Activated naive CD8-positive, alpha-beta T cell treated with anti-CD3 and anti-CD28 coated beads, Interleukin-2, amount 10 ng/mL, durations not matched to agents 7 days and 5 days (primary cell): ENCODE results near the gene IP6K2. TPM values are rescaled to one million over a fixed set of nuclear protein-coding genes. Genes with fewer than 3 reads are reported as not detected.

ENCODE experiments used
- ATAC-seq: fragments of 150-1000 bp; cut with Tn5 transposase; one replicate; pipeline ENCODE4 v1.10.0; 2021; ENCODE audit warnings: low read depth, moderate library complexity
- POLR2A ChIA-PET: fragments of 350-600 bp; sonication (Branson Sonifier 250); formaldehyde crosslinking; loops from one replicate; lab custom pipeline; 2021; ENCODE audit warnings: antibody characterized with exemption; lab: Charles Lee
- DNase-seq: peaks from one replicate; pipeline ENCODE4 v3.0.0; 2021
- H3K27ac Mint-ChIP-seq: one replicate; pipeline ENCODE4 v1.8.0; 2022; ENCODE audit warnings: mild to moderate bottlenecking, mixed read lengths
- H3K27me3 Mint-ChIP-seq: one replicate; pipeline ENCODE4 v1.8.0; 2022; ENCODE audit warnings: mild to moderate bottlenecking, moderate library complexity, mixed read lengths
- H3K36me3 Mint-ChIP-seq: one replicate; pipeline ENCODE4 v1.8.0; 2021; ENCODE audit warnings: mild to moderate bottlenecking, mixed read lengths
- H3K4me1 Mint-ChIP-seq: one replicate; pipeline ENCODE4 v1.8.0; 2021; ENCODE audit warnings: mixed read lengths
- H3K4me3 Mint-ChIP-seq: one replicate; pipeline ENCODE4 v1.8.0; 2022; ENCODE audit warnings: mild to moderate bottlenecking, moderate library complexity, mixed read lengths
- H3K9me3 Mint-ChIP-seq: one replicate; pipeline ENCODE4 v1.8.0; 2021; ENCODE audit warnings: mixed read lengths
- total RNA-seq, 2 experiments: library from RNA; stranded (reverse); gene quantifications; one replicate each; pipeline ENCODE4 v1.2.3, GENCODE V29; 2021

The IP6K2 gene
- total RNA-seq, 2 experiments from 2014 or later: 68.4 to 72.0 TPM

- H3K4me3 Mint-ChIP-seq: no peak overlapping the region
- peak overlapping the region; percentile 4 for H3K27ac Mint-ChIP-seq
- ATAC-seq (no peak), DNase-seq (no peak)
- H3K9me3 Mint-ChIP-seq: no peaks in the 10 kb centered on the region
- no peaks in the 10 kb centered on the region for H3K27me3 Mint-ChIP-seq
- peaks cover 30% of the 10 kb centered on the region for H3K36me3 Mint-ChIP-seq
- H3K4me1 Mint-ChIP-seq: peaks cover 23% of the 10 kb centered on the region
- POLR2A ChIA-PET: no interaction called here
These were observed 34.2 kb downstream of the IP6K2 start for GRCh38 chr3:48682786-48683185.

GRCh38 chr3:48681974-48682610 lies 34.9 kb downstream of the IP6K2 start:
- H3K4me3 Mint-ChIP-seq: no peak overlapping the region
- no peaks in the 10 kb centered on the region for H3K9me3 Mint-ChIP-seq
- POLR2A ChIA-PET: no interaction called here
- ATAC-seq (no peak), DNase-seq (no peak)
- peaks cover 23% of the 10 kb centered on the region for H3K4me1 Mint-ChIP-seq
- H3K27ac Mint-ChIP-seq: no peak overlapping the region
- H3K27me3 Mint-ChIP-seq: no peaks in the 10 kb centered on the region
- peaks cover 33% of the 10 kb centered on the region for H3K36me3 Mint-ChIP-seq

GRCh38 chr3:48681541-48681880 lies 35.5 kb downstream of the IP6K2 start:
- H3K4me3 Mint-ChIP-seq: no peak overlapping the region
- POLR2A ChIA-PET: no interaction called here
- no peaks in the 10 kb centered on the region for H3K9me3 Mint-ChIP-seq
- H3K4me1 Mint-ChIP-seq: peaks cover 20% of the 10 kb centered on the region
- no peak for ATAC-seq
- H3K27me3 Mint-ChIP-seq: no peaks in the 10 kb centered on the region
- no peak overlapping the region for H3K27ac Mint-ChIP-seq
- peaks cover 33% of the 10 kb centered on the region for H3K36me3 Mint-ChIP-seq
- DNase-seq: no peak

GRCh38 chr3:48680811-48681540 lies 36.0 kb downstream of the IP6K2 start:
- POLR2A ChIA-PET: no interaction called here
- H3K36me3 Mint-ChIP-seq: peaks cover 37% of the 10 kb centered on the region
- peaks cover 17% of the 10 kb centered on the region for H3K4me1 Mint-ChIP-seq

GRCh38 chr3:48679411-48680391 lies 37.3 kb downstream of the IP6K2 start:
- Mint-ChIP-seq H3K9me3 (no peaks in the 10 kb centered on the region), H3K4me3 (no peak overlapping the region), H3K4me1 (peaks cover 15% of the 10 kb centered on the region), H3K36me3 (peaks cover 42% of the 10 kb centered on the region), H3K27me3 (no peaks in the 10 kb centered on the region), H3K27ac (no peak overlapping the region)
- ATAC-seq (no peak), DNase-seq (no peak)
- POLR2A ChIA-PET: no interaction called here

More at GRCh38 chr3:48680811-48681540, 36.0 kb downstream of the IP6K2 start:
- Mint-ChIP-seq H3K27ac (no peak overlapping the region), H3K27me3 (no peaks in the 10 kb centered on the region), H3K4me3 (no peak overlapping the region), H3K9me3 (no peaks in the 10 kb centered on the region)
- no peak for ATAC-seq
- no peak for DNase-seq

GRCh38 chr3:48678566-48679380 lies 38.2 kb downstream of the IP6K2 start:
- peaks cover 41% of the 10 kb centered on the region for H3K36me3 Mint-ChIP-seq
- peaks cover 8% of the 10 kb centered on the region for H3K4me1 Mint-ChIP-seq
- no peaks in the 10 kb centered on the region for H3K27me3 Mint-ChIP-seq
- ATAC-seq (no peak), DNase-seq (no peak)
- H3K4me3 Mint-ChIP-seq: no peak overlapping the region
- no peaks in the 10 kb centered on the region for H3K9me3 Mint-ChIP-seq
- POLR2A ChIA-PET: no interaction called here
- no peak overlapping the region for H3K27ac Mint-ChIP-seq

GRCh38 chr3:48678056-48678455 lies 39.0 kb downstream of the IP6K2 start:
- H3K36me3 Mint-ChIP-seq: peaks cover 39% of the 10 kb centered on the region
- DNase-seq (no peak), ATAC-seq (no peak)
- H3K27ac Mint-ChIP-seq: no peak overlapping the region
- H3K4me3 Mint-ChIP-seq: no peak overlapping the region
- H3K27me3 Mint-ChIP-seq: no peaks in the 10 kb centered on the region
- no peaks in the 10 kb centered on the region for H3K9me3 Mint-ChIP-seq
- H3K4me1 Mint-ChIP-seq: peaks cover 2% of the 10 kb centered on the region
- POLR2A ChIA-PET: no interaction called here

GRCh38 chr3:48674505-48674904 lies 42.5 kb downstream of the IP6K2 start:
- H3K9me3 Mint-ChIP-seq: no peaks in the 10 kb centered on the region
- DNase-seq (no peak), ATAC-seq (no peak)
- H3K27ac Mint-ChIP-seq: no peak overlapping the region
- no peaks in the 10 kb centered on the region for H3K27me3 Mint-ChIP-seq
- H3K36me3 Mint-ChIP-seq: peaks cover 41% of the 10 kb centered on the region
- POLR2A ChIA-PET: interaction anchor here (1.0 kb wide), 1 partner anchor 11 kb away, joined by 5 read pairs; the partner anchor contains the start of gene CELSR3
- peaks cover 1% of the 10 kb centered on the region for H3K4me1 Mint-ChIP-seq
- H3K4me3 Mint-ChIP-seq: no peak overlapping the region

GRCh38 chr3:48672522-48672921 lies 44.5 kb downstream of the IP6K2 start:
- Mint-ChIP-seq H3K9me3 (no peaks in the 10 kb centered on the region), H3K4me1 (peaks cover 1% of the 10 kb centered on the region), H3K4me3 (no peak overlapping the region), H3K27me3 (no peaks in the 10 kb centered on the region), H3K36me3 (peaks cover 32% of the 10 kb centered on the region), H3K27ac (no peak overlapping the region)
- DNase-seq (no peak), ATAC-seq (no peak)
- POLR2A ChIA-PET: no interaction called here

GRCh38 chr3:48664929-48665328 lies 52.1 kb downstream of the IP6K2 start:
- POLR2A ChIA-PET: no interaction called here
- Mint-ChIP-seq H3K4me3 (no peak overlapping the region), H3K4me1 (peaks cover 8% of the 10 kb centered on the region), H3K27ac (no peak overlapping the region), H3K27me3 (peaks cover 6% of the 10 kb centered on the region), H3K9me3 (no peaks in the 10 kb centered on the region), H3K36me3 (peaks cover 4% of the 10 kb centered on the region)
- DNase-seq: no peak
- ATAC-seq: no peak

- Mint-ChIP-seq H3K4me3 (peak overlapping the region; percentile 82), H3K4me1 (peaks cover 8% of the 10 kb centered on the region), H3K27ac (no peak overlapping the region), H3K27me3 (peaks cover 8% of the 10 kb centered on the region), H3K36me3 (peaks cover 3% of the 10 kb centered on the region), H3K9me3 (no peaks in the 10 kb centered on the region)
- ATAC-seq (no peak), DNase-seq (no peak)
- POLR2A ChIA-PET: interaction anchor here (0.9 to 1.6 kb wide), 2 partner anchors 10 to 29 kb away, joined by 5 read pairs; partner anchors contain the start of gene SLC26A6
These were observed 52.7 kb downstream of the IP6K2 start for GRCh38 chr3:48664313-48664644.

- Mint-ChIP-seq H3K27ac (peak overlapping the region; percentile 84), H3K36me3 (peaks cover 3% of the 10 kb centered on the region), H3K4me1 (peaks cover 8% of the 10 kb centered on the region), H3K4me3 (peak overlapping the region; percentile 82), H3K27me3 (peaks cover 8% of the 10 kb centered on the region), H3K9me3 (no peaks in the 10 kb centered on the region)
- peak; percentile 93 for DNase-seq
- peak; percentile 86 for ATAC-seq
- POLR2A ChIA-PET: interaction anchor here (0.6 to 1.6 kb wide), 3 partner anchors 11 to 328 kb away, joined by 3 to 5 read pairs (median 5); partner anchors contain the start of gene SLC26A6
These were observed 53.3 kb downstream of the IP6K2 start for GRCh38 chr3:48663489-48664312.
